GM12878 (cell line): Measurements from ENCODE around the gene SLC13A2. TPM values are rescaled to one million over a fixed set of nuclear protein-coding genes. Genes with fewer than 3 reads are reported as not detected.

ENCODE experiments used
- ATAC-seq: fragments of 200-7000 bp; cut with Tn5 transposase; 3 replicates; pipeline ENCODE4 v1.9.1; 2020; ENCODE audit warnings: mild to moderate bottlenecking, moderate library complexity
- BruUV-seq: library from RNA; stranded (reverse); fragments of 400-500 nt; replicated peaks from 2 replicates; lab custom pipeline; 2021; lab: Mats Ljungman, UMichigan
- CTCF ChIA-PET: fragments of 300-600 bp; sonication (Branson Sonifier 250); formaldehyde crosslinking; extraction: SDS; loops from one replicate; lab custom pipeline; 2021; ENCODE audit warnings: inconsistent platforms; lab: Yijun Ruan, JAX
- POLR2A ChIA-PET: fragments of 350-600 bp; formaldehyde crosslinking; extraction: SDS; loops from one replicate; lab custom pipeline; 2021; ENCODE audit warnings: inconsistent platforms; lab: Charles Lee
- RAD21 ChIA-PET: fragments of 300-600 bp; sonication (Branson Sonifier 250); formaldehyde crosslinking; loops from one replicate; lab custom pipeline; 2023; ENCODE audit warnings: antibody characterized with exemption; ENCODE audit not compliant: unreplicated experiment; lab: Charles Lee
- SMC1A ChIA-PET: fragments of 300-600 bp; sonication (Branson Sonifier 250); formaldehyde crosslinking; loops from one replicate; lab custom pipeline; 2023; ENCODE audit not compliant: unreplicated experiment, uncharacterized antibody; lab: Charles Lee
- DNase-seq: peaks from one replicate; pipeline ENCODE4 v3.0.0-alpha.2; 2011; ENCODE audit warnings: low read depth, low spot score
- FAIRE-seq: peaks from 3 replicates; lab custom pipeline; 2011; peaks lifted over from hg19 to GRCh38; lab: Jason Lieb, UNC
- H2AFZ ChIP-seq: 2 replicates; pipeline ENCODE4 v1.6.0; 2011; ENCODE audit warnings: low read depth, low read length, control low read depth; ENCODE audit not compliant: control insufficient read depth
- H3K27ac ChIP-seq: 2 replicates; pipeline ENCODE4 v1.5.1; 2011; ENCODE audit warnings: control low read depth; ENCODE audit not compliant: control insufficient read depth, insufficient read depth
- H3K27me3 ChIP-seq, 2 experiments: replicated peaks in 1 of 2; 2 replicates each; pipeline versions ENCODE4 v1.6.0 to v1.6.1; 2011; ENCODE audit warnings: low read length in 1 of 2; ENCODE audit not compliant: control insufficient read depth in 2 of 2, insufficient read depth in 2 of 2
- H3K36me3 ChIP-seq, 2 experiments: 2 replicates each; pipeline ENCODE4 v1.5.1; 2011; ENCODE audit warnings: low read length in 1 of 2; ENCODE audit not compliant: control insufficient read depth in 2 of 2, insufficient read depth in 2 of 2
- H3K4me1 ChIP-seq: 2 replicates; pipeline ENCODE4 v1.6.1; 2011; ENCODE audit warnings: mild to moderate bottlenecking, low read length, moderate library complexity, mixed read lengths; ENCODE audit not compliant: control insufficient read depth, insufficient read depth
- H3K4me2 ChIP-seq: 2 replicates; pipeline ENCODE4 v1.6.0; 2011; ENCODE audit warnings: control low read depth; ENCODE audit not compliant: control insufficient read depth, insufficient read depth
- H3K4me3 ChIP-seq: fragments of 200-600 bp; sonication (generic); 2 replicates; pipeline ENCODE4 v1.5.1; 2016
- H3K79me2 ChIP-seq: 2 replicates; pipeline ENCODE4 v1.6.0; 2011; ENCODE audit warnings: low read length; ENCODE audit not compliant: control insufficient read depth, insufficient read depth
- H3K9ac ChIP-seq: 2 replicates; pipeline ENCODE4 v1.8.0; 2011; ENCODE audit warnings: low read length, control low read depth, mixed read lengths; ENCODE audit not compliant: control insufficient read depth, insufficient read depth
- H3K9me3 ChIP-seq: replicated peaks from 3 replicates; pipeline ENCODE4 v1.5.1; 2011; ENCODE audit warnings: mild to moderate bottlenecking, low read length; ENCODE audit not compliant: control insufficient read depth, insufficient read depth
- H4K20me1 ChIP-seq: 2 replicates; pipeline ENCODE4 v1.6.0; 2011; ENCODE audit not compliant: control insufficient read depth, insufficient read depth
- BACH1 ChIP-seq: fragments of 450-650 bp; IDR thresholded peaks from 2 replicates; pipeline ENCODE4 v1.6.1; 2017; ENCODE audit warnings: mild to moderate bottlenecking, borderline replicate concordance
- EED ChIP-seq: sonication (generic); IDR thresholded peaks from 2 replicates; pipeline ENCODE4 v1.6.1; 2016; ENCODE audit warnings: antibody characterized with exemption, low read depth
- EZH2 ChIP-seq: IDR thresholded peaks from 2 replicates; pipeline ENCODE4 v1.6.1; 2012; ENCODE audit warnings: low read depth, mild to moderate bottlenecking, control low read depth, inconsistent platforms, low read length, borderline replicate concordance; ENCODE audit not compliant: control insufficient read depth
- FOXM1 ChIP-seq: IDR thresholded peaks from 2 replicates; pipeline ENCODE4 v1.6.1; 2012; ENCODE audit warnings: low read depth, mild to moderate bottlenecking, inconsistent platforms, low read length, moderate library complexity
- NFIC ChIP-seq: IDR thresholded peaks from 2 replicates; pipeline ENCODE4 v1.6.1; 2012; ENCODE audit warnings: low read depth, mild to moderate bottlenecking, inconsistent platforms, low read length, moderate library complexity
- NR2C1 ChIP-seq: fragments of 450-650 bp; IDR thresholded peaks from 2 replicates; pipeline ENCODE4 v1.6.1; 2017; ENCODE audit warnings: antibody characterized with exemption, mild to moderate bottlenecking, moderate library complexity
- STAT3 ChIP-seq: IDR thresholded peaks from 2 replicates; pipeline ENCODE4 v1.6.1; 2011; ENCODE audit warnings: low read depth, low read length, improper control_type of control experiment
- ZBTB33 ChIP-seq: fragments of 450-650 bp; IDR thresholded peaks from 2 replicates; pipeline ENCODE4 v1.6.1; 2017; ENCODE audit warnings: mild to moderate bottlenecking
- ZZZ3 ChIP-seq: IDR thresholded peaks from 2 replicates; pipeline ENCODE4 v1.6.1; 2011; ENCODE audit warnings: low read depth; ENCODE audit not compliant: control insufficient read depth, insufficient read length
- WGBS: methylation state at CpG from one replicate; pipeline ENCODE4 v1.1.6; 2016; ENCODE audit warnings: low lambda C conversion rate; ENCODE audit not compliant: insufficient replicate concordance, insufficient coverage; ENCODE audit errors: missing lambda C conversion rate; 5-methylcytosine and 5-hydroxymethylcytosine counted together
- in situ Hi-C: fragments of 300-500 bp; cut with MboI; formaldehyde crosslinking; loops from 9 replicates; pipeline ENCODE4 v1.14.3; 2018; ENCODE audit warnings: mixed read lengths
- intact Hi-C: fragments of 100-400 bp; cut with micrococcal nuclease; formaldehyde crosslinking; loops from one replicate; pipeline ENCODE4 v1.14.2; 2022; ENCODE audit not compliant: unreplicated experiment
- polyA plus RNA-seq, 11 experiments: library from polyadenylated mRNA; depleted of rRNA in 4 of 11; unstranded in 6 of 11; stranded (reverse) in 5 of 11; fragments of >200 nt; fragmentation: Nextera tagmentation in 4 of 11; fragmentation: Illumina TruSeq in 1 of 11; extraction: Ambion mirVana in 4 of 11; extraction: Trizol in 1 of 11; gene quantifications; 1 replicate in 1 of 11; 2 replicates in 10 of 11; pipeline versions ENCODE4 v1.2.1 to v1.2.3, GENCODE V29; 2011 to 2016; ENCODE audit warnings: inconsistent platforms in 2 of 11, missing spikeins in 2 of 11, low read depth in 1 of 11
- total RNA-seq, 4 experiments: library from RNA; depleted of rRNA in 3 of 4; stranded (reverse); fragments of >200 nt in 3 of 4; fragmentation: Illumina TruSeq in 1 of 4; extraction: Trizol in 1 of 4; gene quantifications; 2 replicates each; pipeline versions ENCODE4 v1.2.1 to v1.2.3, GENCODE V29; 2013 to 2021

Gene SLC13A2
- total and polyA plus RNA-seq, 10 of the 15 experiments (the other 5 are each of a cell fraction or from before 2014, with no cell fraction given): 0.03 to 0.13 (median 0.05) TPM; not detected in 6

- H3K79me2 ChIP-seq: no peaks in the 10 kb centered on the region
- no peaks in the 10 kb centered on the region for H3K9me3 ChIP-seq
- H3K9ac ChIP-seq: no peak overlapping the region
- no peaks in the 10 kb centered on the region for H3K27me3 ChIP-seq
- BruUV-seq: no TSS peak
- 82% methylated on average over 5 of the region's 5 CpGs for WGBS
- H4K20me1 ChIP-seq: no peaks in the 10 kb centered on the region
- ChIA-PET SMC1A (no interaction called here), RAD21 (no interaction called here), CTCF (no interaction called here), POLR2A (no interaction called here)
- no peak overlapping the region for H3K4me2 ChIP-seq
- in situ Hi-C loops: no loop called here
- no peaks in the 10 kb centered on the region for H3K36me3 ChIP-seq
- H2AFZ ChIP-seq: no peak overlapping the region
- ATAC-seq: no peak
- H3K4me3 ChIP-seq: no peak overlapping the region
- FAIRE-seq: no peak
- intact Hi-C loops: loop anchor here (5.0 kb wide), 1 partner anchor 98 kb away; no protein-coding TSS in a partner anchor
- no peak for DNase-seq
- no peak overlapping the region for H3K27ac ChIP-seq
- no peak for TF ChIP-seq FOXM1
- no peak for TF ChIP-seq STAT3
- no peak for TF ChIP-seq NFIC
- no peak for TF ChIP-seq ZBTB33
- TF ChIP-seq EZH2: no peak
- no peak for TF ChIP-seq NR2C1
- no peak for TF ChIP-seq ZZZ3
- no peak for TF ChIP-seq EED
- no peak for TF ChIP-seq BACH1
- H3K4me1 ChIP-seq: peaks cover 38% of the 10 kb centered on the region
These were observed 6.8 kb downstream of the SLC13A2 start for GRCh38 chr17:28480278-28480677.
